GM19324 (cell line): ENCODE results near the gene ZNF569.
"Not testable (repeated sequence)": the region's sequence is repeated elsewhere in the genome, so short reads cannot be mapped to it uniquely, and the experiment has no call there.

ENCODE experiments used
- ATAC-seq: cut with Tn5 transposase; IDR thresholded peaks from one replicate; pipeline ENCODE4 v1.9.1; 2021; ENCODE audit warnings: mild to moderate bottlenecking, moderate library complexity; ENCODE audit not compliant: unreplicated experiment, low FRiP score

ZNF569 gene

DNA sequence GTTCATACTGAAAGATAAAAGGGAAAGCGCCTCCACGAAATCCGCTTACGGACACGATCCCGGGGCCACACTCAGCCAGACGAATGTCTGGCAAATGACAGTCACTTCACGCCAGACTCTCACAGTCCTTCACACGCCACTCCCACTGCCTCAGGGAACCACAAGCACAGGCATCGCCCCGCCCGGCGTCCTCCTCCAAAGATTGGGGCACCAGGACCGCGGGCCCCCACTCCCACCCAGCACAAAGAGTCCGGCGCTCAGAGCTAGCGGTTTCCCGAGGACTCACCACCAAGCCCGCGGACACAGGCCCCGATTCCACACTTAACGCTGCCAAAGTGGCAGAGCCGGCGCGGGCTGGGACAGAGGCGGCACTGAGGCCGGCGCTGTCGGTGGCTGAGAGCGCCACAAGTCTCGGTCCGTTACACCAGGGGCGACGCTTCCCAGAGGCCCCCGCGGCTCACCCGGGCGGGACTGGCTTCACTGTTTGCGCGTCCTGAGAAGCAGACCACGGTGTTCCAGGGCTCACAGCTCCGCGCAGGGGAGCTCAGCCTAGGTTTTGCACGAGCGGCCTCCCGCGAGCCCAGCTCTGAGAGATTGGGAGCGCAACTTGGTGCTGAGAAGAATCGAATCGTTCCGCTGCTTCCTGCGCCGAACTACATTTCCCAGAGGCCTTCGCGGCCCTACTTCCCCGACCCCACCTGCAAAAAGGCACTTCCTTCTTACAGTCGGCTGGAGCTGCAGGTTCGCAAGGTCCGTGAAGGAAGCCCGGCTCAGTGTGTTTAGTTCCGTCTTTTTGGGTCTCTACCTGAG, at the start of gene ZNF569:
TSS of gene ZNF569 (minus strand) at position 647 of the 810 bp plus-strand sequence. CDS start 22,523 bp downstream, outside the sequence.
- peak; percentile 67 for ATAC-seq

DNA sequence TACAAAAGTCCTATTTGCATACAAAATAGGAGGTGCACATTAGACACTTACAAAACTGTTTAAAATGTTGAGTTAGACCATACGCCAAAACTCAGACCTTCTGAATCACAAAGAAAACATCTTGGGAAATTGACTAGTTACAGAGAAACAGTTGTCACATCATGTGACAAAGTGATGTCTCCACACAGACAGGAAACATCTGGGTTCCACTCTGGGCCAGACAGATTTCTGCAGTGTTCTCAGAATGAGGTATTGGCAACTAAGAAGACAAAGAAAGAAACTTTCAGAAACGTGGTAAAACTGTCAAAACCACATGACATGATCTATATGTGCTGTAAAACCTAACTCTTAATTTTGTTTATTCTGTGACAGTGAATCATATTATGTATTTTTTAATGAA, 46.2 kb upstream of the ZNF569 start:
- ATAC-seq, result no peak

DNA sequence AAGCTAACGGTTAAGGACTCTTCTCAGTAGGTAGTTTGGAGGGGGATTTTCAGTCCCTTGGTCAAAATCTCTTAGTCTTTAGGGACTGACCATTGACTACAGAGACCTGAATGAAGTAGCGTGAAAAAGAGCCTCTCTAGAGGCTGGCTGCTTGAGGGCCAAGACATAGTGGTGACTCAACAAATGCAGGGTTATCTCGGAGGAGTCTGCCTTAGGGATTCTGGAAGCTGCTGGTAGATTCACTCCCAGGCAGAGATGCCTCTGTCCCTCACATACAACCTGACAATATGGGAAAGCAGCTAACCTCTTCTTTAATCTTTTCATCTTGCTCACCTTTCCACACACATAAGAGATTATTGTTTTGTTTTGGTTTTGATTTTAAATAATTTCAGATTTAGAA, 44.6 kb upstream of the ZNF569 start:
- ATAC-seq, result no peak

DNA sequence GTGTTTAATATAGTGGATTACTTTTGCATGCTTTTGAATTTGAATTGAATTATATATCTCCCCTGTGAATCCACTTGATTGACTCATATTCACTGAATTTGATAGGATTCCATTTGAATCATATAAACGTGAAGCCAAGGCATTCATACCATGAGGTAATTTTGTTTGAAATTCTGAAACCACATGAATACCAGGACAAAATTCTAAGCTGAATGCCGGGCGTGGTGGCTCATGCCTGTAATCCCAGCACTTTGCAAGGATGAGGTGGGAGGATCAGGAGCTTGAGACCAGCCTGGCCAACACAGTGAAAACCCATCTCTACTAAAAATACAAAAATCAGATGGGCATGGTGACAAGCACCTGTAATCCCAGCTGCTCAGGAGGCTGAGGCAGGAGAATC, 43.9 kb upstream of the ZNF569 start:
- ATAC-seq, result no peak

DNA sequence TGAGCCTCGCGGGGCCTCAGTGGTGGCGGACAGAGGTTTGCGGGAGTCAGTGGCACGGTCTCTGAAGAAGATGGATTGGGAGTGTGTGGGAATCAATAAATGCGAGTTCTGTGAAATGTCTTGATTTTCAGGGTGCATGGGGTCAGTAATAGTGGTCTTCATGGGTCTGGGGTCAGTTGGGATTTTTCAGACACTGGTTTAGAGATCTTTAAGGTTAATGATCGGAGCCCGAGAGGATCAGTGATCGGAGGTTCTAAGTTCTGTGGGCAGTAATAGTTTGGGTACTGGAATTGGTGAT, 39.9 kb upstream of the ZNF569 start:
- ATAC-seq, result no peak

DNA sequence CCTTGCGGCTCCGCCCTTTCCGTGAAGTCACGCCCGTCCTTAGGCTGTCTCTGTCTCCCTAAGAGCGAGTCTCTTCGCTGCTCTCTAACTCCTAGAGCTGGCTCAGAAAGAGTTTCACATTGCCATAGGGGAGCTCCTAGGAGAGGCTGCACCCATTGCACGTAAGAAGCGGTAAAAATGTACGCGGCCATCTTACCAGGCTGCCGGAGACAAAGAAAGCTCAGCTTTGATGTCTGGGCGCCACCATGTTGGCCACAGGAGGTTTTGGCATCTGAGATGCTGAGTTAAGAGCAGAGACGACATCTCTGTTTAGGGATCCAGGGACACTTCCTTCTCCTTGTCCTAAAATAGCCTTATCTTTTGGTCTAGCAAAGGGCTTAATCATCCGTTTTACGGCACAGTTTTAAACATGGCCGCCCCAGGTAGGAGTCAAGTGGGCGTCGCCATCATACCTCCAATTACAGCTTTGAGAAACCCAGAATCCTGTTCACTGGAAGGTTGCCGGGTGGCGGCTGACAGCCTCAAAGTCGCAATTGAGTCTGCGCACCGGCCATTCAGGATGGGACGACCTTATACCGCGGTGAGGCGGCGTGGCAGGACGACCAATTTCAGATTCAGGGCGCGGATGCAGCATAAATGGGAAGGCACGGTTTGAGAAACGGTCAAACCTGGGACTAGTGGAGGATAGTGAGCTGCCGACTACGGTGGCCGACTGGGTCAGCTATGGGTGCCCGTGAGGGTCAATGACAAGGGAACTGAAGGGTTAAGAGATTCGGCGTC, 39.3 kb upstream of the ZNF569 start, which contains the start of gene ZNF793:
TSS of gene ZNF793 (plus strand) at position 553 of the 780 bp plus-strand sequence. CDS start 16,501 bp downstream, outside the sequence.
- no peak for ATAC-seq

DNA sequence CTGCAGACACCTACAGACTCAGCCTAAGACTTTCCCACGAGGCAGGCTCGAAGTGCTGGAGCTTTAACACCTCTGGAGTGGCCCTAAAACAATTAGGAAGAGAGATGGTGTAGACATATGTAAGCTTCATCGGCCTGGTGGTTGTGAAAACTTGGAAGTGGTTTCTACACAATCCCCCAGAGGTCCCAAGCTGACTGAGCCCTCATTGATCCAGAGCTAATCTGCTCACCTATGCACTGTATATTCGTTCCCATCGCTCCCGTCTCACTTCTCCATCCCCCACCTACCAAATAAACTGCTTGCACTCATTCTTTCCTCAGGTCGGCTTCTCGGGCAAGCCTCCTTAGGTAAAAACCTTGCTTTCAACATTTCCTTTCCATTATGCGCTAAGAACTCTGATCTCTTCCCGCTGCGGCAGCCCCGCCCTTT, 38.7 kb upstream of the ZNF569 start:
- ATAC-seq, result no peak

DNA sequence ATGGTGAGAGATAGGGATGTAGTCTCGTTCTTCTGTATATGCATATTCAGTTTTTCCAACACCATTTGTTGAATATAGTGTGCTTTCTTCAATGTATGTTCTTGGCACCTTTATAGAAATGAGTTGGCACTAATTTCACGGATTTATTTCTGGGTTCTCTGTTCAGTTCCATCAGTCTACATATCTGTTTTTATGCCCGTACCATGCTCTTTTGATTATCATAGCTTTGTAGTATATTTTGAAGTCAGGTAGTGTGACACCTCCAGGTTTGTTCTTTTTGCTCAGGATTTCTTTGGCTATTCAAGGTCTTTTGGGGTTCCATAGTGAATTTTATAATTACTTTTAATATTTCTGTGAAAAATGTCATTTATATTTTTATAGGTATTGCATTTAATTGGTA, 25.0 kb upstream of the ZNF569 start:
- ATAC-seq, result no peak

DNA sequence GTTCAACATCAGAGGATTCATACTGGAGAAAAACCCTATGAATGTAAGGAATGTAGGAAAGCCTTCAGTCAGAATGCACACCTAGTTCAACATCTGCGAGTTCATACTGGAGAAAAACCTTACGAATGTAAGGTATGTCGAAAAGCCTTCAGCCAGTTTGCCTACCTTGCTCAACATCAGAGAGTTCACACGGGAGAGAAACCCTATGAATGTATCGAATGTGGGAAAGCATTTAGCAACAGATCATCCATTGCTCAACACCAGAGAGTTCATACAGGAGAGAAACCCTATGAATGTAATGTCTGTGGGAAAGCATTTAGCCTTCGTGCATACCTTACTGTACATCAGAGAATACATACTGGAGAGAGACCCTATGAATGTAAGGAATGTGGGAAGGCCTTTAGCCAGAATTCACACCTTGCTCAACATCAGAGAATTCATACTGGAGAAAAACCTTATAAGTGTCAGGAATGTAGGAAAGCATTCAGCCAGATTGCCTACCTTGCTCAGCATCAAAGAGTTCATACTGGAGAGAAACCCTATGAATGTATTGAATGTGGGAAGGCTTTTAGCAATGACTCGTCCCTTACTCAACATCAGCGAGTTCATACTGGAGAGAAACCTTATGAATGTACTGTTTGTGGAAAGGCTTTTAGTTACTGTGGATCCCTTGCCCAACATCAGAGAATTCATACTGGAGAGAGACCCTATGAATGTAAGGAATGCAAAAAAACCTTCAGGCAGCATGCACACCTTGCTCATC, 17.3 kb upstream of the ZNF569 start:
- ATAC-seq, result no peak

DNA sequence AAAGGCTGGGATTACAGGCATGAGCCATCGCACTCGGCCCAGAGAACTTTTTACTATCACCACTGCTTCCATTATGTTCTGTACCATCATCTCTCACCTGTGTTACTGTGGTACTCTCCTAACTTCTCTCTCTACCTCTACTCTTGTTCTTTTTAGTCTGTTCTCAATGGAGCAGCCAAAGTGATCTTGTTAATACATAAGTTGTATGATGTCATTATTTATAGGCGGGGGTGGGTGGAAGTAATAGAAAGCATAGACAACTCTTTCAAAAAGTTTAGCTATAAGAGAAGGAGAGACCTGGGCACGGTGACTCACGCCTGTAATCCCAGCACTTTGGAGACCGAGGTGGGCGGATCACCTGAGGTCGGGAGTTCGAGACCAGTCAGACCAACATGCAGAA, 4.9 kb upstream of the ZNF569 start:
- no peak for ATAC-seq

DNA sequence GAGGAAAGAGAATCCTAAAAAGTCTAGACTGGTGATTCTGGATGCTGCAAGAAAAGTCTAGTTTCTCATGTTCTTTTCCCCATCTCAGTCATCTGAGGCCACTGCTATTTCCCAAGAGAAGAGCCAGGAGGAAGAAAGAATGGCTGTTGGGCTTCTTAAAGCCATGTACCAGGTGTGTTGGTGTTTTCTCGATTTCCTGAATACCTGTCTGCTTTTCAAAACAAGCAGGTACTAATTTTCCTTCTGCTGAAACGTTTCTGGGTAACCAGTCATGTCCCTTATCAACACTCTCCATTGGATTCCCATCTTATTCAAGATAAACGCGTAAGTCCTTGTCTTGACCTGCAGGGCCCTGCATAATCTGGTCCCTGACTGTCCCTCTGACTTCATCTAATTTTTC, 3.0 kb upstream of the ZNF569 start:
- ATAC-seq, result no peak

DNA sequence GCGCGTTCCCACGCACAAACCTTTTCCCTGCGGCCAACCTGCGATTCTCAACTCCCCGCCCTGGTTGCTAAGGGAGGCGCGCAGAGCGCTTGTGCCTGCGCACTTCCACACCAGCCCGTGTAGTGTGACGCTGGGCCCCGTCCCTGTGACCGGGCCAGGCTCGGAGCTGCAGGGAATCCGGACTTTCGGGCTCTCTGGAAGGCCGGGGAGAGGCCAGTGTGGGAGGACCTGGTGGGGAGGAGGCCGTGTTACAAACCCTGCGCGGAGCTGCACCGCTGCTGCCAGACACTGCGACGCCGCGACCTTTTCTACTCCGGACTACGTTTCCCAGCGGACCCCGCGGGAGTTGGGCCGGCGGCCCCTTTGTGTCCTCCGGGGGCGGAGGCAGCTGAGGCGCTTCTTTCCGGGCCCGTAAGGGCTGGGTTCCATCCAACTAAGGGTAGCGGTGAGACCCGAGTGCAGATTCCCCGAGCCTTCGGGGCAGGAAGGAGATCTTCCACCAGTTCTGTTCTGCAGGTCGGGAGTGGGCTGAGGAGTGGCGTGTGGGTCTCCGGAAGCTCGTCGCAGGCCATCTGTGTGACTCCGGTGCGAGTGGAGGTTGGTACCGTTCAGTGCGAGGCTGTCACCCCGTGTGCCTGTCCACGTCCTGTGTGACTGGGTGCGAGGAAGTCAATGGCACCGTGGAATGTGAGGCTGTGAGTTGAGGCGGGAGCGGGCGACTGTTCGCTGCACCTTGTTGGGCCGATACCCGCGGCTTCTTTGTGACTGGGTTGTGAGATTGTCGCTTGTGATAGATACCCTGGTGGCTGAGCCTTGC, 1.9 kb upstream of the ZNF569 start, which contains the start of gene ZNF570:
TSS of gene ZNF570 (plus strand) at position 396 of the 817 bp plus-strand sequence. CDS start 999 bp downstream, outside the sequence.
- peak; percentile 68 for ATAC-seq

DNA sequence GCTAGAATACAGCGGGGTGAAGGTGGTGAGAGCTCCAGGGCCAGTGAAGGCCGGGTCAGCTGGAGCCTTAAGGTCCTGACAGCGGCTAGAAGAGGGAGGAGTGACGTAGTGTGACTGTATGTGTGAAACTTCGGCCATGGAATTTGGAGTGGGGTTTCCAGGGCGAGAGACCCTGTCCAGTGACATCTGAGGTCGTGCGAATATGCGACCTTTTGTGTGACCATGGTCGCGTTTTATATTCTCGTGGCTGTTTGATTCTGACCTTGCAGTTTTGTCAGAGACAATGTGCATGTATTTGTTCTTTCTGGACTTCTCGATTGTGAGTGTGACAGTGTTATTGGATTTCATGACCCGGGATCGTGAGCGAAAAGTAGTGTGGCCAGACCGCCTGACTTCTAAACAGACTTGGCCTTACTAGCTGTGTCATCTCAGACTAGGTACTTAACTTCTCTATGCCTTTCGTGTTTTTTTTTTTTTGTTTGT, 405 bp upstream of the ZNF569 start:
- ATAC-seq, result no peak

DNA sequence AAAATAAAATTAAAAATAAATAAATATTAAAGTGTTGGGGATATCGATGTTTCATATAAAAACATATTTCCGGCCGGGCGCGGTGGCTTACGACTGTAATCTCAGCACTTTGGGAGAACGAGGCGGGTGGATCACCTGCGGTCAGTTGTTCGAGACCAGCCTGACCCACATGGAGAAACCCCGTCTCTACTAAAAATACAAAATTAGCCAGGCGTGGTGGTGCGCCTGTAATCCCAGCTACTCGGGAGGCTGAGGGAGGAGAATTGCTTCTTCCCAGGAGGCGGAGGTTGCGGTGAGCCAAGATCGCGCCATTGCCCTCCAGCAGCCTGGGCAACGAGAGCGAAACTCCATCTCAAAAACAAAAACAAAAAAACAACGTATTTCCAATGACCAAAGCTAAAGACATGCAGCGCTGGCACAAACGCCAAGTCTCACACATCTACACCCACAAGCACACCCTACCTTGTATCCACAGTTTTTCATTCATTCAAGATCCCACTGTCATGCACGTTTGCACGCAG, 907 bp downstream of the ZNF569 start:
- ATAC-seq, result no peak

DNA sequence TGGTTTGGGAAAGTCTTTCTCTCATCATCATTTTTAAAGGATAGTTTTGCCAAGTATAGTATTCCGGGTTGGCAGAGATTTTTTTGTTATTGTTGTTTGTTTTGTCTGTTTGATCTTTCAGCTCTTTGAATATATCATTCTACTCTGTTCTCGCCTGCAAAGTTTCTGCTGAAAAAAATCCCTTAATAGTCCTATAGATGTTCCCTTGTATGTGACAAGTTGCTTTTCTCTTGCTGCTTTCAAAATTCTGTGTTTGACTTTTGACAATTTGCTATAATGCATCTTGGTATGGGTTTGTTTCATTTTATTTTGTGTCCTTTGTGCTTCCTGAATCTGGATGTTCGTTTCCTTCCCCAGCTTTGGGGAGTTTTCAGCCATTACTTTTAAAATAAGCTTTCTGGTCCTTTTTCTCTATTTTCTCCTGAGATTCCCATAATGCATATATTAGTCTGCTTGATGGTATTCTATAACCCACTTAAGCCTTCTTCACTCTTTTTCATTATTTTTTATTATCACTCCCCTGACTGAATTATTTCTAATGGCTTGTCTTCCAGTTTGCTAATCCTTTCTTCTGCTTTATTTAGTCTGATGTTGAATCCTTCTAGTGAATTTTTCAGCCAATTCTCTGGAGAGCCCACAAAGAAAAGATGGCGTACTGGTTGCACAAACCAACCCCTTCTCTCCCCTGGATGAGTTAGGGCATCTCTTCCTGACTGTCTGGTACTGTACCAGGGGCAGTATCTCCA, 14.6 kb downstream of the ZNF569 start:
- ATAC-seq, result no peak

DNA sequence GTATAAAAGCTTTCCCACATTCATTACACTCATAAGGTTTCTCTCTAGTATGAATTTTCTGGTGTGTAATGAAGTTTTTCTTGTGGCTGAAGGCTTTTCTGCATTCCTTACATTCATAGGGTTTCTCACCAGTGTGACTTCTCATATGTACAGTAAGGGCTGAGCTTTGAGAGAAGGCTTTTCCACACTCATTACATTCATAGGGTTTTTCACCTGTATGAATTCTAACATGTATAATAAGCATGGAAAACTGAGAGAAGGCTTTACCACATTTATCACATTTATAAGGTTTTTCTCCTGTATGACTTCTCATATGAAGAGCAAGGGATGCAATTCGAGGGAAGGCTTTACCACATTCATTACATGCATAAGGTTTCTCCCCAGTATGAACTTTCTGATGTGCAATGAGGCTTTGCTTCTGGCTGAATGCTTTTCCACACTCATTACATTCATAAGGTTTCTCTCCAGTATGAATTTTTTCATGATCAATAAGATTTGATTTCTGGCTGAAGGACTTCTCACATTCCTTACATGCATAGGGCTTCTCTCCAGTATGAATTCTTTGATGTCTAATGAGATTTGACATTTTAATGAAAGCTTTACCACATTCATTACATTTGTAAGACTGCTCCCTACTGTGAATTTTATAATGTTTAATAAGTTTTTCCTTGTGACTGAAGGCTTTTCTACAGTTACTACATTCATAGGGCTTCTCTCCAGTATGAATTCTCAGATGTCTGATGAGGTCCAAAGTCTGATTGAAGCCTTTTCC, 53.7 kb downstream of the ZNF569 start:
- ATAC-seq, result no peak

DNA sequence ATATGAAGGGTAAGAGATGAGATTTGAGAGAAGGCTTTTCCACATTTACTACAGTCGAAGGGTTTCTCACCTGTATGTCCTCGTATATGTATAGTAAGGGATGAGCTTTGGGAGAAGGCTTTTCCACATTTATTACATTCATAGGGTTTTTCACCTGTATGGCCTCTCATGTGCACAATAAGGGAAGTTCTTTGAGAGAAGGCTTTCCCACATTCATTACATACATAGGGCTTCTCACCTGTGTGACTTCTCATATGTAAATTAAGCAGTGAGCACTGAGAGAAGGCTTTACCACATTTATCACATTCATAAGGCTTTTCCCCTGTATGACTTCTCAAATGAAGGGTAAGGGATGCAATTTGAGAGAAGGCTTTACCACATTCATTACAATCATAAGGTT, 54.5 kb downstream of the ZNF569 start:
- ATAC-seq, result no peak

DNA sequence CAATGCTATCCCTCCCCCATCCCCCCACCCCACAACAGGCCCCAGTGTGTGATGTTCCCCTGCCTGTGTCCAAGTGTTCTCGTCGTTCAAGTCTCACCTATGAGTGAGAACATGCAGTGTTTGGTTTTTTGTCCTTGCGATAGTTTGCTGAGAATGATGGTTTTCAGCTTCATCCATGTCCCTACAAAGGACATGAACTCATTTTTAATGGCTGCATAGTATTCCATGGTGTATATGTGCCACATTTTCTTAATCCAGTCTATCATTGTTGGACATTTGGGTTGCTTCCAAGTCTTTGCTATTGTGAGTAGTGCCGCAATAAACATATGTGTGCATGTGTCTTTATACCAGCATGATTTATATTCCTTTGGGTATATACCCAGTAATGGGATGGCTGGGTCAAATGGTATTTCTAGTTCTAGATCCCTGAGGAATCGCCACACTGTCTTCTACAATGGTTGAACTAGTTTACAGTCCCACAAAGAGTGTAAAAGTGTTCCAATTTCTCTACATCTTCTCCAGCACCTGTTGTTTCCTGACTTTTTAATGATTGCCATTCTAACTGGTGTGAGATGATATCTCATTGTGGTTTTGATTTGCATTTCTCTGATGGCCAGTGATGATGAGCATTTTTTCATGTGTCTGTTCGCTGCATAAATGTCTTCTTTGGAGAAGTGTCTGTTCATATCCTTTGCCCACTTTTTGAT, 61.0 kb downstream of the ZNF569 start:
- not testable (repeated sequence) for ATAC-seq
